DMS 273 (cell line): Measurements from ENCODE around the gene MYH15.

Source experiments
- DNase-seq: peaks from one replicate; lab custom pipeline; 2025; ENCODE audit not compliant: unreplicated experiment; lab: John Stamatoyannopoulos, UW

MYH15 gene

DNA sequence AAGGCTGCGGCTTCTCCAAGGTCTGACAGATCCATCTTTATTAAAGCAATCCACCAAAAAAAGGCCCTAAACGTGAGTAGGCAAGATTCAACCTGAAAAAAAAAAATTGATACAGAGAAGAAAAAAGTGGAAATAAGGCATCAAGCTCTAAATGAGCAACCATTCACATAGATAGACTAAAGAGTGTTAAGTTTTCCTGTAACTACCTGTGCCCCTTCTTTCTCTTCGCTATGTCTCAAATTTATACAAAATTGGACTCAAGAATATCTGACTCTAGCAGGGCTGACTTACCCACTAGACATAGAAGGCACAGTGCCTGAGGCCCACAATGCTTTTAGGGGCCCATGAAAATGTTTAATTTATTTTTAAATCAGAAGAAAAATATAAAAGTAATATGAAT lies at the start of gene MYH15:
MYH15 (minus strand) TSS at position 101 of the 400 bp plus-strand sequence; CDS start at position 35, 66 bp downstream.
- no peak for DNase-seq

DNA sequence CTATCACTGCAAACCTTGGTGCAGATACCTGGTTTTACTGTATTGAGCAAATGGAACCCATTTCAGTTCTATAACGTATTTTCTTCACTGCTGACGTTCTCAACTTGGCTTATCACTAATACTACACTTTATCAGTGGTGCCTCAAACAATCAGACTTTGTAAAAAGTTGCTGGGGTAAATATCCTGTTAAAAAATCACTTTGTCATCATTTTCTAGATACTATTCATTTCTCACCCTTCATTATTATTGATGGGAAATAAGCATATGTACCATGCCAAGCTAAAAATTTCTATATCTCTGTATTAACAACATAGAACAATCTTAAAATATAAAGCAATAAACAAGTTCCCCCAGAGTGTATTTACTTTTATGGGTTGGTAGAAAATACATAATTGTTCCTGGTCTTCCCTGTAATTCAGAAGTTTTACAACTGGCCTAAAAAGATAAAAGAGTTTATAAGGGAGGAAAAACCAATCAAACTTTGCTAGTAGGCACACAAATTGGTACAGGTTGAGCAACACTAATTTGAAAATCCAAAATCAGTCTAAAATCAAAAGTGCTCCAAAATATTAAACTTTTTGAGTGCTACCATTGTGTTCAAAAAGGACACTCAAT lies 45.7 kb upstream of the MYH15 start:
- no peak for DNase-seq

DNA sequence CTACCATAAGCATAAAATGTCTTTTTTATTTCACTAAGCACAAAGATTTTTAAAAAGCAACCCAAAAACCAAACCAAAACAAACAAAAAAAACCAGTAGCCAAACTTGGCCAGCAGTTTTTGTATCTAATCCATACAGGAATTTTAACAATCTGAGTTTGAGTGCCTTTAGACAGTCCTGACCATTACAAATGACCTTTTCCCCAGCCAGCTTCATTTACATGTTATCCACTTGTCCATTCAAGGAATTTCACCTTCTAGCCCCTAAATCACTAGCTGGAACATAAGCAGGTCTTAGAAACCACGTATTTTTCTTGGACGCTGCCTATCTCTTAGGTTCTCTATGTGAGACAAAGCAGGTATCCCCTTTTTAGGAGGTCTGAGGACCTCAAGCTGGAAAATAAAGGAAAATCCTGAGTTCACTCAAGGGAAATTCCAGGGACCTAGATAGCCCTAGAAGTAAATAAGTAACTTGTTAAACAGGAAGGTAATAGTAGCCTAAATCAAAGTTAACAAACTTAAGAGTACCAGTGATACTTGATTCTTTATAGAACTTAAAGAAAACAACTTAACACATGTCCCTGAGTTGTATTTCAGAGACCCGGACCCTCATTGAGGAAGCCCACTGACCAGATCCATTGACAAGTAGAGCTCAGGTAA lies 44.6 kb upstream of the MYH15 start:
- no peak for DNase-seq

DNA sequence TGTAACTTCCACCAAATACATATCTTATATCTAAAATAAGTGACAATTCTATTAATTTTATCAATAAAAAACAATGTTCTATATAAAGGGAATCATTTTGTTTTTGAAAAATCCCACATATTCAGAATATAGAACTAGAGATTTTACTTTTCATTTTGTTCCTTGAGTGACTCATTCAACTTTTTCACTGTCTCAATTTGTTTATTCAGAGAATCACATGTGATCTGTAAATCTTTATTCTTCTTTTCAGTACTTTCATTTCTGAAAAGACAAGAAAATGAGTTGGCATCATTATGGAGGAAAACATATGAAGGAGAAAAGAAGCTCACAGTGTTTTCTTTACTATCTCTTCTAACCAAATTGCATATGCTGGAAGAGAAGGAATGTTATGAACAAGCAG lies 43.8 kb upstream of the MYH15 start:
- no peak for DNase-seq

DNA sequence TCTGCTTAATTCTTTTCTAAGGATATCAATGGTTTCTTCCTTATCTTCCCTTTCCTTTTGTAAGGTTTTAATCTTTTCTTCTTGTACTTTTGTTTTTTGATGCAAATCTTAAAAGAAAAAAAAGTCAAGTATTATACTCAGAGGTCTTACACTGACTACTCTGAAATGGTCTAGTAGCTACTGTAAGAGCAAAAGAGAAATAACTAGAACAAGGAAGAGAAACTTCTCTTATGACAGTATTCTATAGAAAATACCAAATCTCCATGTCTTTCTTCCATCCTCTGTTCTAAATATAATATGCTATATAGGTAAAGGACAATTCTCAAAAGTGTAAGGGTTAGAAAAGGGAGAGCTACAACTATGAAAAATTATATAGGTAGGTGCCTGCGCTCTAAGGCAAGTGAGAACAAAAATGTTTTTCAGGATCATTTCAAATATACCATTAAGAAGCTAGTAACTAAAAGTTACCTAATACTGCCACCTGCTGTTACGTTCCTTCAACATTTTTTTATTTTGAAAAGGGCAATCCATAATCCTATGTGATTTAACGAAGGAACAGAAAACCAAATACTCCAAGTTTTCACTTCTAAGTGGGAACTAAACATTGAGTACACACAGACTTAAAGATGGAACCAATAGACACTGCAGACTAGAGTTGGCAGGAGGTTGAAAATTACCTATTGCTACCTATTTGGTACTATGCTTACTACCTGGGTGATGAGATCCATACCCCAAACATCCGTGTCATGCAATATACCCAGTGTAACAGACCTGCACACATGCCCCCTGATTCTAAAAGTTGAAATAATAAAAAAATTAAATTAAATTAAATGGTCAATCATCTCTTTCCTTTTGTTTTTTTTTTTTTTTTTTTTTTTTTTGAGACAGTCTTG lies 42.1 kb upstream of the MYH15 start:
- peak; percentile 75 for DNase-seq

DNA sequence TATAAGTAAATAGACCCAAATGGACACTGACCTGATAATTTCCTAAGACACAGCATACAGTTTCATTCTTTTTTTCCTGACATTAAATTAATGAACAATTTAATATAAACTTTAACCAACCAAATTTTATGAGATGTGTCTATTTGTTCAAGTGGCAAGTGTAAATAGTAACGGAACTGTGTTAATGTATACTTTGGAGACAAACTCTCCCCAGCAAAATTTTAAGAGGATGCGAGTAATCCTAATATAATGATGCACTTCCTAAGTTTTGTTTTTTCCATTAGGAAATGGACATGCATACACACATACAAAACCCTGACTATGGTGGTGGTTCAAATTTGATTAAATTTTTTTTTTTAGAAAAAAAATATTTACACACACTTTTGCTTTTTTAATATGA lies 38.5 kb upstream of the MYH15 start:
- no peak for DNase-seq

DNA sequence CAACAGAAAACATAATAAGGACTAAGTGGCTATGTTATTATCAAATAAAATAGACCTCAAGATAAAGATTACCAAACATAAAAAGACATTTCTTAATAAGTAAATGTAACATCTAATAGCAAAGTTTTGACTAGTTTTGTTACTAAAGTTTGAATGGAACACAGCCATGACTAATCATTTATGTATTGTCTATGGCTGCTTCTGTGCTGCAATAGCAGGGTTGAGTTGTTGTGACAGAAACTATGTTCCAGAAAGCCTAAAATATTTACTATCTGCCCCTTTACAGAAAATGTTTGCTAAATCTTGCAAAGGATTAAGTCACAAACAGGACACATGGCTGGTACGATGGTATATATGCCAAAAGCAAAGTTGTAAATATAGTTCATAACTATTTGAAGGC lies 37.9 kb upstream of the MYH15 start:
- DNase-seq: no peak

DNA sequence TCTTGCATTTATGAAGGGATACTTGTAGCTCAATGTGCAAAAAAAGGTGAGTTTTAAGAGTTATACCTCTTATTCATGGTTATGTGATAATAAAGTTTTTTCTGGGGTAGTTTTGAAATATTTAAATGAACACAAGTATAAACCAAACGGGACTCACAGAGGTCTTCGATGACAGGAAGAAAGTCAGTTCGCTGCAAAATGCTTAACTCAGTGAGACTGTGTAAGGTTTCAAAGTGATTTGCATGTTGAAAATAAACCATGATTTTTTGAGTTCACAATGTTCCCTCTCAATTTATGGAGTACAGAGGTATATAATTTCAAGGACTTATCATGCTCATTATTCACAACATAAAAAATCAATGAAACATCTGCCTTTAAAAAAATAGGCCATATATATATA lies 36.3 kb upstream of the MYH15 start:
- DNase-seq: no peak

DNA sequence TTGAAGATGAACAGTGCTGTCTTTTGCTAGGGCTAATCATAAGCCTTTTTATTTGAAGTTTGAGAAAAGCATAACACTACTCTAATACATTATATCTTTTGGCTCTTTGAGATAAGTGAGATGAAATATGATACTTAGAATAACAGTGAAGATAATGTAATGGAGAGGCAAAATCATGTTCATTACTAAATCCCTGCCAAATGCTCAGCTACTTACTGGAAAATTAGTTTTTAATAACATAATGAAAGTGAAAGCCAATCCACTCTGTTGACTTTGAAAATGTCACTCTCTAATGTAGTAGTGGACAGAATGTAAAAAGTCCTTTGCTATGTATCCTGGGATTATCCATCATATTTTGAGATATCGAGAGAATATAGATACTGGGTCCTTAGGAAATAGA lies 35.9 kb upstream of the MYH15 start:
- no peak for DNase-seq

DNA sequence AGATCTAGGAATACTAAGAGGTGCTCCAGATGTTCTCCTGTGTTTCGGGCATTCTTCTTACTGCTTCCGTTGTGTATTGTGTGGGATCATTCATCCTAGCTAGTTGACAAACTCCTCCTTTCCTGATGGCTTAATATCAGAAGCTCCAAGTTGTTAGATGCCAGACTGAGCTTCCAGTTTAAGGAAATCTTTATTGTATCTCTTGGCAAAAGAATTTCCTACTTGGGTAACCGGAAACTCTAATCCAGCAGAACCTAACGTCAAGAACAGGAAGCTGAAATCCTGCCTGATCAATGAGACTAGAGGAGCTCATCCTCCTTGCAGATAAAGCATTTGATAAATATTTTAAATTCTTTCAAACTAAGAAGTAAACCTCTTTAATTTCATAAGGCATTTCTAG lies 27.7 kb upstream of the MYH15 start:
- DNase-seq: no peak

DNA sequence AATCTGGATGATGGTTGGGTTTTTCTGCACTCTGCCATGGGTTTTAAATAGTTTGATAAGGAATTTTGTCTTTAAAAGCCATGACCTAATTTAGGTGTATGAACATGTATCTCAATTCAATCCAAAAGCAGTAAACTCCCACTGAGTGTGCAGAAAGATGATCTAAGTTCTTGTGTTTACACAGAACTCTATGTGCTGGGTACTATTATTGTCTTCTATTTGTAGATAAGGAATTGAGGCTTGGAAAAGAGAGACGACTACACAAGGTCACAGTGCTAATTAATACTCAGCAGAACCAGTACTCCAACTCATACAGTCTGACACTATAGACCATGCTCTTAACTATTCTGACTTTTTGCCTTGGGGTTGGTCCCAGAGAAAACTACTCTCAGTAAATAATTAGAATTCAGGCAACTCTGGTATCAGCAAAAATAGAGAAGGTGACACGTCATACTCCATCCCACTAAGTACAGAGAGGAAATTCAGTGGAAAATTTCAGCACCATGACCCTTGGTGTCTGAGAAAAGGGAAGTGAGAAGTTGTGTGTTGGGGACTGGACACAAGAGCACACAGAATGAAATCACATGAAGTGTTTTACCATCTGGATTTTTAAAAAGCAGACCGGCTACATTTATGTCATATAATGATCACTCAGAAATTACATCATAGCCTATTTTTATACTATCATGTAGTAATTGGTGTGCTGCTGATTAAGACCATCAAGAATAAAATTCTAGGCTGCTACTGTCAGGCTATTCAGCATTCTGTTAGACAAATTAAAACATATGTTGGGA lies 18.3 kb upstream of the MYH15 start:
- no peak for DNase-seq

DNA sequence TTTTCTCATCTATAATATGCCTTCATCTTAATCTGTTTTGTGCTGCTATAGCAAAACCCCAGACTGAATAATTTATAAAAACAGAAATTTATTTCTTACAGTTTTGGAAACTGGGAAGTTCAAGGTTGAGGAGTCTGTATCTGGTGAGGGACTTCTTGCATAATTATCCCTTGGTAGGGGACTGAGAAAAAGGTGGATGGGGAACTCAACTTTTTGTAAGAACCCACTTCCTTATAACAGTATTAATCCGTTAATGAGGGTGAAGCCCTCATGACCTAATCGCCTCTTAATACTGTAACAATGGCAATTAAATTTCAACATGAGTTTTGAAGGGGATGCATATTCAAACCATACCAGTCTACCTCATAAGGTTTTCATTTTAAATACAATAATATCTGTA lies 17.4 kb upstream of the MYH15 start:
- DNase-seq: no peak

DNA sequence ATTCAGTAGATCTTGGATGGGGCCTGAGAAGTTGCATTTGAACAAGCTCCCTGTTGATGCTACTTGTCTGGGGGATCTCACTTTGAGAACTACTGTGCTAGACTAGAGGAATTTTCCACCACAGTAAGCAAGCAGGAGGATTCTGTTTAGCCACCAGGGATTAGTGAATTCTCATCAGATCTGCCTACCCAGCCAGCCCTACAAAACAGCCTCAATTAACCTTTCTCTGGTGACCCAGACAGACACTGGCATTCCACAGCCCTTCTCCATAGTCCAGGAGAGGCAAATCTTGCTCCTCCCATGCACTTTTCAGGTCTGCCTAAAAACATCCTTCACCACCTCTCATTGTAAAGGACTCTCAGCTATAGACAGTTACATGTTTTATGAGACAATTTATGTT lies 16.7 kb upstream of the MYH15 start:
- no peak for DNase-seq

DNA sequence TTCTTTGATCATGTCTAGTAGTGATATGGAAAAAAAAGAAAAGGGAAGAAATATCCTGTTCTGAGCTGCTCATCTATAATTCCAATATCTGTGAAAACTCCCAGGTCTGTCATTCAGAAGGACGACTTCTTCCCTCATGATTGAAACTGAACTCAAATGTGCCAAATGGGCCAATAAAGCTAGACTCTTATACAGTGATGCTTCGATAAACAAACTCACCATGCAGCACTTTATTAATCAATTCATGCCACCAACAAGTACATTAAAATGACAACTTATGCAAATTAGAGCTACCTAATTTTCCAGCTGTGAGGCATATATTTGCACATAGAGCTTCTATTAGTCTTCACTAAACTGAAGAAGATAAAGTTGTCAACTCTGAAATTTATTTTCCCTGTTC lies 15.6 kb upstream of the MYH15 start:
- no peak for DNase-seq

DNA sequence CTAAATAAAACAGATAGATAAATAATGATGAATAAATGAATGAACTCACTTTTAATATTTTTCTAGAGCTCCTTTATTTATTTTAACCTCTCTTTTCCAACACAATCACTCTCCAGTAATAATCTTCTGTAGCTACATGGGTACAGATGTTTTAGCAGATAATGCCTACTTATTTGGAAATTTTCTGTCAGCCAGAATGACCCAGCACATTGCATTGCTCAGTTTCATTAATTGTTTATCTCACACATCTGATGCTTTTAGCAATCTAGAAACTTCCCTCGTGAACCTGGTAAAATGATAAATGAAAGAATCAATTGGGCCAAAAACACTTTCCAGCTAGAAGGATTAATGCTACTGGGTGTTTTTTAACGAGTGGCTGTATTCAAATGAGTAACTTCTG lies 14.9 kb upstream of the MYH15 start:
- DNase-seq: no peak

DNA sequence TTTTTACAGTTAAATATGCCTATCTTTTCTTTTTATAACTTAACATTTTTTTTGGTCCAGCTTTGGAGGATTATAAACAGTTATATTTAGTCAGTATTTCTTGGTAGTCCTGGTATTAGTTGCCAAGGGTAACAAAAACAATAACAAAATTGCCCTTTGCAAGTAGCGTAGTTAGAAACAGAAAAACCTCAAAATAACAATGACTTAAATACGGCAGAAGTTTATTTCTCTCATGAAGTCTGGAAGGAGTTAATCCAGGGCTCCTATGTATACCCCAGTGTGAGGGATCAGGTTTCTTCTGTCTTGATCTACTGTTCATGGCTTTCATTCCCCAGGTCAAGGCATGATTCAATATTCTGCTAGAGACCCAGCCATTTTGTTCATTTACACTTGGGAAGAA lies 14.1 kb upstream of the MYH15 start:
- DNase-seq: no peak

DNA sequence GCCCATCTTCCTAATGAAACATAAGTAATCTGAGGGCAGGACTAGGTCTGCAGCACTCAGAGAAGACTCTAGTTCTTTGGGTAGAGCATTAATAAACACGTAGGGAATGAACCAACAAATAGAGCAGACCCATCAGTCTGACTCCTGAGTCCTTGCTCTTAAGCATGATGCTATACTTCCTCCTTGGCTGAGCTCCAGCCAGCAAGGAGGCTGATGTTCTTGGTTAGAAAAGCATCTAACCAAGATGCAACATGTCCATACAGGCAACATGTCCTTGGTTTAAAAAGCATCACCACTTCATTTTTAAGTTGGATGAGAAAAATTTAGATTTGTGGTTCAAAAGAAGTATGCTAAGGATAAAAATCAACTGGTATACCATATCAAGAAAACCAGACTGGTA lies 8.5 kb upstream of the MYH15 start:
- DNase-seq: no peak

DNA sequence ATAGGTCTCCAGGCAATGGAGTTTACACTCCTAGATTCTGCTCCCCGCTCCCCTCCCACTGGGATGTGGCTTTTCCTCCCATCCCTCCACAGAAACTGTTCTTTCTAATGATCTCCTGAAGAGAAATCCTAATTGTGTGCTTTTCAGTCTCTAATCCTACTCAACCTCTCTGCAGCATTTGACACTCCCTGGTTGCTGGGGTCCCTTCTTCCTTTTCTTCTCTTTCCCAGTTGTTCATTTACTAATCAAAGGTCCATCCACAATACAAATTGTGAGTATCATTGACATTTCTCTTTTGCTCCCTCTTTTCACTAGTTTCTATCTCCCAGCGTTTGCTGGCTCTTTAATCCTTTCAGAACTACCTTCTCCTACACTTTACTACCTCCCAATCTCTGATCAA lies 6.5 kb upstream of the MYH15 start:
- DNase-seq: no peak

DNA sequence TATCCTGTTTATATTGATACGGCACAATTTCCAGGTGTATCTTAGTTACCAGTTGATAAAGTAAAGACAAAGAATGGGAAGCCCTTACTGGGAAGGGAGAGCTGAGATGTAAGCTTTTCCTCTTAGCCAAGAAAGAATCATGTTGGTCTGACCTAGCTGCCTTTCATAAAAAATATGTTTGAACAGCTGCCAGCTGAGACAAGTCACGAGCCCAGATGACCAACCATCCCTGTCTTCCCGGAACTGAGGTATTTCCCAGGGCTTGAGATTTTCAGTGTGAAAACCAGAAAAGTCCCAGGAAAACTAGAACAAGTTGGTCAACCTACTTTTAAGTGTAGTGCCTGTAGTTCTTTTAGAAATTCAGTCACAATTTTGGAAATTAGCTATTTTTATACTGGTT lies 3.6 kb upstream of the MYH15 start:
- DNase-seq: no peak

DNA sequence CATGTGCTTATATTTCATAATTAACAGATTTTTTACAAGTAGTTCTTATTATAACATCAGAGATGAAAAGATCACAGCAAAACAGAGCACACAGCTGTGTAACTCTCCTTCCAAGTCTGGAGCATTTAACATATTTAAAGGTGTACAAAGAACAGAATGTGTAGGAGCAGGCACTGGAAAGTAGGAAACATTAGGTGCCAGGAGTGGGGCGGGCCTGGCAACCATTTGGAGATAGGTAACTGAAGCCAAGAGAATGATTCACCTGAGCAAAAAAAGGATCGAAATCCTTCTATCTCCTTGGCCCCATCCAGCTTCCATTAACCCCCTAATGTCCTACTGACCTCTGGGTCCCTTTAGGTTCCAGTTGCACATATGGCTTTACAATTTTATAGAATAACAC lies 2.3 kb upstream of the MYH15 start:
- no peak for DNase-seq

DNA sequence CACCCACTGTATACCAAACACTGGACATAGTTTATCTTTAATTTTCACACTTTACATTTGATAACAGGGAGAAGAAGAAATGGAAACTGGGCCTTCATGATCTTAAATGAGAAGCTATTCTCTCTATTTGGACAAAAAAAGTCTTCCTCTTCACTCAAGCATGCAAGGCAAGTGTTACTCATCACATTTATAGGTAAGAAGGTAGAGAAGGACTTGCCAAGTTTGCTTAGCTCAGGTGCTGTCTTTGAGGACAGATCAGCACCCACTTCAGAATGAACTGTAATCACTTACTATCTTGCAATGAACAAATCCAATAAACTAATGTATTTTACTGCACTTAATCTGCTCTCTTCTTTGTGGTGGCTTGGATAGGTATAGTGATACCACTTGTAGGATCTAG lies 1.1 kb upstream of the MYH15 start:
- DNase-seq: no peak
